ENCODE data around the gene CYP1B1. TPM values are rescaled to one million over a fixed set of nuclear protein-coding genes. Genes with fewer than 3 reads are reported as not detected.

Gene CYP1B1
- total RNA-seq, 6 experiments from 2014 or later = 0.17 TPM; not detected in 5

GRCh38 chr2:38066421-38067115 is 9.4 kb downstream of the CYP1B1 start:
- H3K36me3 Mint-ChIP-seq (ENCODE audit: low read depth) = no peaks in the 10 kb centered on the region
- TF ChIP-seq CTCF (IDR thresholded peaks at IDR 0.05) = no peak
- peaks cover 11% of the 10 kb centered on the region for H3K27me3 Mint-ChIP-seq (ENCODE audit: insufficient read depth)
- H3K9me3 Mint-ChIP-seq = no peaks in the 10 kb centered on the region
- no peak overlapping the region for H3K27ac Mint-ChIP-seq
- DNase-seq = no peak
- no peak overlapping the region for H3K4me3 Mint-ChIP-seq
- H3K4me1 Mint-ChIP-seq (ENCODE audit: low read depth) = no peaks in the 10 kb centered on the region

GRCh38 chr2:38065502-38066135 is 10.3 kb downstream of the CYP1B1 start:
- H3K9me3 Mint-ChIP-seq = no peaks in the 10 kb centered on the region
- no peaks in the 10 kb centered on the region for H3K4me1 Mint-ChIP-seq (ENCODE audit: low read depth)
- no peak overlapping the region for H3K27ac Mint-ChIP-seq
- no peak overlapping the region for H3K4me3 Mint-ChIP-seq
- no peak for TF ChIP-seq CTCF (IDR thresholded peaks at IDR 0.05)
- peaks cover 7% of the 10 kb centered on the region for H3K27me3 Mint-ChIP-seq (ENCODE audit: insufficient read depth)
- no peaks in the 10 kb centered on the region for H3K36me3 Mint-ChIP-seq (ENCODE audit: low read depth)
- DNase-seq = no peak

- Mint-ChIP-seq H3K27me3 (ENCODE audit: insufficient read depth) (peaks cover 8% of the 10 kb centered on the region), H3K9me3 (no peaks in the 10 kb centered on the region), H3K4me3 (no peak overlapping the region), H3K4me1 (ENCODE audit: low read depth) (no peaks in the 10 kb centered on the region), H3K27ac (no peak overlapping the region), H3K36me3 (ENCODE audit: low read depth) (no peaks in the 10 kb centered on the region)
- TF ChIP-seq CTCF (IDR thresholded peaks at IDR 0.05) = no peak
- DNase-seq = no peak
Observed at GRCh38 chr2:38064801-38065501, 11.0 kb downstream of the CYP1B1 start.

GRCh38 chr2:38060236-38061018 is 15.5 kb downstream of the CYP1B1 start:
- no peak for DNase-seq
- no peak overlapping the region for H3K27ac Mint-ChIP-seq

More at GRCh38 chr2:38060236-38061018, 15.5 kb downstream of the CYP1B1 start:
- TF ChIP-seq CTCF (IDR thresholded peaks at IDR 0.05) = no peak
- Mint-ChIP-seq H3K36me3 (ENCODE audit: low read depth) (no peaks in the 10 kb centered on the region), H3K4me3 (no peak overlapping the region), H3K9me3 (no peaks in the 10 kb centered on the region), H3K4me1 (ENCODE audit: low read depth) (no peaks in the 10 kb centered on the region), H3K27me3 (ENCODE audit: insufficient read depth) (peaks cover 15% of the 10 kb centered on the region)
